Natural killer cell (primary cell): ENCODE results near the gene MICU2. TPM values are rescaled to one million over a fixed set of nuclear protein-coding genes. Genes with fewer than 3 reads are reported as not detected.

Experiments
- ATAC-seq, 3 donors: fragments of 150-1000 bp in 2 of 3; fragments of 200-7000 bp in 1 of 3; cut with Tn5 transposase; 1 replicate in 1 of 3; 2 replicates in 2 of 3; pipeline ENCODE4 v1.10.0; 2021; ENCODE audit warnings: mild to moderate bottlenecking in 2 of 3, moderate library complexity in 2 of 3
- DNase-seq, 2 donors: peaks; one replicate each; pipeline versions ENCODE4 v3.0.0 to v3.0.0-alpha.2; 2013 to 2021; ENCODE audit warnings: mixed read lengths in 1 of 2
- H3K27ac ChIP-seq: one replicate; pipeline ENCODE4 v1.5.1; 2013; ENCODE audit warnings: mild to moderate bottlenecking, low read length
- H3K27me3 ChIP-seq: one replicate; pipeline ENCODE4 v1.6.1; 2013; ENCODE audit warnings: low read length; ENCODE audit not compliant: control insufficient read depth, insufficient read depth
- H3K36me3 ChIP-seq: one replicate; pipeline ENCODE4 v1.6.1; 2013; ENCODE audit warnings: low read length; ENCODE audit not compliant: control insufficient read depth, insufficient read depth
- H3K4me1 ChIP-seq: one replicate; pipeline ENCODE4 v1.6.1; 2013; ENCODE audit warnings: low read length; ENCODE audit not compliant: control insufficient read depth, insufficient read depth
- H3K4me3 ChIP-seq: one replicate; pipeline ENCODE4 v1.5.1; 2013; ENCODE audit warnings: low read length
- H3K9me3 ChIP-seq: one replicate; pipeline ENCODE4 v1.6.1; 2013; ENCODE audit warnings: low read length; ENCODE audit not compliant: control insufficient read depth, insufficient read depth
- H3K27ac Mint-ChIP-seq, 2 donors: one replicate each; pipeline ENCODE4 v1.8.0; 2022; ENCODE audit warnings: mild to moderate bottlenecking in 2 of 2, mixed read lengths in 2 of 2, moderate library complexity in 1 of 2
- H3K27me3 Mint-ChIP-seq, 2 donors: one replicate each; pipeline ENCODE4 v1.8.0; 2022; ENCODE audit warnings: low read depth in 2 of 2, mixed read lengths in 2 of 2
- H3K36me3 Mint-ChIP-seq: one replicate; pipeline ENCODE4 v1.8.0; 2022; ENCODE audit warnings: mixed read lengths
- H3K4me1 Mint-ChIP-seq, 2 donors: one replicate each; pipeline ENCODE4 v1.8.0; 2022; ENCODE audit warnings: mixed read lengths in 2 of 2
- H3K4me3 Mint-ChIP-seq: one replicate; pipeline ENCODE4 v1.8.0; 2022; ENCODE audit warnings: mild to moderate bottlenecking, moderate library complexity, mixed read lengths
- H3K9me3 Mint-ChIP-seq, 2 donors: one replicate each; pipeline ENCODE4 v1.8.0; 2022; ENCODE audit warnings: mixed read lengths in 2 of 2
- CTCF ChIP-seq: fragments of 200-600 bp; IDR thresholded peaks from one replicate; pipeline ENCODE4 v1.8.0; 2022; ENCODE audit warnings: antibody characterized with exemption
- WGBS: methylation state at CpG from one replicate; pipeline ENCODE4 v1.1.7; 2013; ENCODE audit warnings: missing lambda C conversion rate; ENCODE audit not compliant: insufficient coverage; 5-methylcytosine and 5-hydroxymethylcytosine counted together
- intact Hi-C: fragments of 100-400 bp; cut with micrococcal nuclease; formaldehyde crosslinking; loops from one replicate; pipeline ENCODE4 v1.14.2; 2022
- total RNA-seq, 4 donors: library from RNA; stranded (reverse); fragments of 120-200 nt in 1 of 4; gene quantifications; one replicate each; pipeline versions ENCODE4 v1.2.3 to v1.2.4, GENCODE V29; 2013 to 2022

MICU2 gene
- total RNA-seq, 3 donors from 2014 or later (not counting 1 experiment from before 2014, with no cell fraction given), result 40.2 to 47.1 (median 41.4) TPM

GRCh38 chr13:21465710-21466160, 138.2 kb downstream of the MICU2 start:
- no peaks in the 10 kb centered on the region for H3K36me3 ChIP-seq
- intact Hi-C loops, result no loop called here
- H3K4me1 Mint-ChIP-seq, result no peaks in the 10 kb centered on the region
- WGBS, result 80% methylated on average over 9 of the region's 9 CpGs
- no peak overlapping the region for H3K4me3 Mint-ChIP-seq
- H3K4me3 ChIP-seq, result no peak overlapping the region
- no peak overlapping the region for H3K27ac ChIP-seq
- DNase-seq (no peak), ATAC-seq (no peak)
- no peaks in the 10 kb centered on the region for H3K9me3 ChIP-seq
- no peaks in the 10 kb centered on the region for H3K4me1 ChIP-seq
- H3K27me3 Mint-ChIP-seq, result no peaks in the 10 kb centered on the region
- no peaks in the 10 kb centered on the region for H3K27me3 ChIP-seq
- no peak overlapping the region for H3K27ac Mint-ChIP-seq
- H3K36me3 Mint-ChIP-seq, result no peaks in the 10 kb centered on the region
- H3K9me3 Mint-ChIP-seq, result peaks cover 0 to 1% of the 10 kb centered on the region in 2 donors
- TF ChIP-seq CTCF, result no peak

GRCh38 chr13:21463424-21463823, 140.5 kb downstream of the MICU2 start:
- DNase-seq (no peak), ATAC-seq (no peak)
- TF ChIP-seq CTCF, result no peak
- no peaks in the 10 kb centered on the region for H3K36me3 ChIP-seq
- intact Hi-C loops, result no loop called here
- H3K27me3 ChIP-seq, result no peaks in the 10 kb centered on the region
- Mint-ChIP-seq H3K27ac (no peak overlapping the region), H3K4me3 (no peak overlapping the region), H3K36me3 (no peaks in the 10 kb centered on the region), H3K27me3 (no peaks in the 10 kb centered on the region), H3K9me3 (no peaks in the 10 kb centered on the region), H3K4me1 (peaks cover under 1 to 6% of the 10 kb centered on the region in 2 donors)
- H3K4me3 ChIP-seq, result no peak overlapping the region
- no peak overlapping the region for H3K27ac ChIP-seq
- H3K4me1 ChIP-seq, result peaks cover 8% of the 10 kb centered on the region
- no peaks in the 10 kb centered on the region for H3K9me3 ChIP-seq

- H3K4me3 Mint-ChIP-seq, result no peak overlapping the region
- Histone ChIP-seq H3K36me3 (no peaks in the 10 kb centered on the region), H3K27me3 (no peaks in the 10 kb centered on the region), H3K4me1 (peaks cover 8% of the 10 kb centered on the region), H3K27ac (no peak overlapping the region), H3K4me3 (no peak overlapping the region), H3K9me3 (no peaks in the 10 kb centered on the region)
- H3K4me1 Mint-ChIP-seq, result peaks cover 20 to 24% of the 10 kb centered on the region in 2 donors
- no peaks in the 10 kb centered on the region for H3K9me3 Mint-ChIP-seq
- no peaks in the 10 kb centered on the region for H3K36me3 Mint-ChIP-seq
- no peaks in the 10 kb centered on the region for H3K27me3 Mint-ChIP-seq
- no peak for TF ChIP-seq CTCF
- no peak for DNase-seq
- H3K27ac Mint-ChIP-seq, result no peak overlapping the region
- 98% methylated on average over 3 of the region's 3 CpGs for WGBS
- no peak for ATAC-seq
- intact Hi-C loops, result no loop called here
Measured at GRCh38 chr13:21461131-21461530, 142.8 kb downstream of the MICU2 start.
